AG10803 (cell line): ENCODE measurements around the gene SLC4A1AP.
A peak's percentile ranks its signal among the peaks of the same experiment; 100 is the strongest.

Source experiments
- DNase-seq: peaks from one replicate; pipeline ENCODE4 v3.0.0; 2010; ENCODE audit warnings: low read depth
- H3K4me3 ChIP-seq: 2 replicates; pipeline ENCODE4 v1.5.1; 2011; ENCODE audit warnings: mild to moderate bottlenecking, low read length, control low read depth
- TF ChIP-seq, protein P1 (sequence below): conservative IDR thresholded peaks from 2 replicates; pipeline ENCODE4 v1.5.1; 2011; ENCODE audit warnings: mild to moderate bottlenecking, low read length, control low read depth, inconsistent platforms

The SLC4A1AP gene

DNA sequence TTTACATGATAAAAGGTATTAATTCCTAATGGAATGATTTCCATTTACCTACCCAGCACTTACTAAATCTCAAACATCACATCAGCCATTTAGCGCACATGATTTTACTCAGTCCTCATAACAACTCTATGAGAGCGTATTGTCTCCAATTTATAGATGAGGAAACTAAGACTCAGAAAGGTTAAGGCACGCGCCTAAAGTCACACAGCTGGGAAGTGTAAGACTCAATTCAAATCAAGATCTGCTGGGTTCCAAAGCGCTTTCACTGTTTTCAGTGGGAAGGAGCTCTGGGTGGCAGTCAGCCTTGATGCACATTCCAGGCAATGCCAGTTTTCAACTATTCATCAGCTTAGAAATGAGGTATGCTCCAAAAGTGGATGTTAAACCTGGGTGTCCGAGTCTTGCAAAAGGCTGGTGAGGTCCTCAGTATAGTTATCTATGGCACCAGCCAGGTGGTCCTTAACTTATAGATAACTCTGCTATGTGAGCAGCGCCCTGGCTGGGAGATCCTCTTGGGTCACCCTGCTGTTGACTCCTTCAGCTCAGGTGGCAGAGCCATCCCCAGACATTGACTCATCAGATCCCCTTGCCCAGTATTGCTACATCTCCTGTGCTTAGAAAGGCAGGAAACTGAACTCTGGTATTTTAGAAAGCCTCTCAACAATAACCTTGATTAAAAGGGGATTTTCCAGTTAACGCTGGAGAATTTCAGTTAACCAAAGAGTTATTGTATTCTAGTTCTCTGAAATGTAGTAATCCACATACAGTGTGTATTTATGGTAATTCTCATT lies 47.1 kb downstream of the SLC4A1AP start:
- H3K4me3 ChIP-seq = no peak overlapping the region
- TF ChIP-seq, protein P1, sequence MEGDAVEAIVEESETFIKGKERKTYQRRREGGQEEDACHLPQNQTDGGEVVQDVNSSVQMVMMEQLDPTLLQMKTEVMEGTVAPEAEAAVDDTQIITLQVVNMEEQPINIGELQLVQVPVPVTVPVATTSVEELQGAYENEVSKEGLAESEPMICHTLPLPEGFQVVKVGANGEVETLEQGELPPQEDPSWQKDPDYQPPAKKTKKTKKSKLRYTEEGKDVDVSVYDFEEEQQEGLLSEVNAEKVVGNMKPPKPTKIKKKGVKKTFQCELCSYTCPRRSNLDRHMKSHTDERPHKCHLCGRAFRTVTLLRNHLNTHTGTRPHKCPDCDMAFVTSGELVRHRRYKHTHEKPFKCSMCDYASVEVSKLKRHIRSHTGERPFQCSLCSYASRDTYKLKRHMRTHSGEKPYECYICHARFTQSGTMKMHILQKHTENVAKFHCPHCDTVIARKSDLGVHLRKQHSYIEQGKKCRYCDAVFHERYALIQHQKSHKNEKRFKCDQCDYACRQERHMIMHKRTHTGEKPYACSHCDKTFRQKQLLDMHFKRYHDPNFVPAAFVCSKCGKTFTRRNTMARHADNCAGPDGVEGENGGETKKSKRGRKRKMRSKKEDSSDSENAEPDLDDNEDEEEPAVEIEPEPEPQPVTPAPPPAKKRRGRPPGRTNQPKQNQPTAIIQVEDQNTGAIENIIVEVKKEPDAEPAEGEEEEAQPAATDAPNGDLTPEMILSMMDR = no peak
- no peak for DNase-seq

DNA sequence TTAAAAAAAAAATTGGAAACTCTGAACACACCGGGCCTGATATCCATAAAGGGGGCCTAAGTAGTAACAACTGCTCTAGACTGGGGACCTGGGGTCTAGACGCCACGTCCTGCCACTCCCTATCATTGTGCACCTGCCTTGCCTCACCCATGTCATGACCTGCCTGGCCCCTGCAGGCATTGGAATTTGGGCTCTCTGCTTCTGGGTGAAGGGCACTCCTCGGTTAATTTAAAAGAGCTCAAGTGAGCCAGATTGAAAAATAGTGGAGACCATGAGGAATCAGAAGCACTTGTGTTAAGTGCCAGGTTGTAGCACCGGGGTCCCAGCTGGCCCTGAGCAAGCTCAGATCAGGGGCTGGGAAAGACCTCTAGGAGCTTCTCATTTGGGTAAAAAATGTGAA lies 48.1 kb downstream of the SLC4A1AP start:
- TF ChIP-seq, protein P1 = no peak
- no peak for DNase-seq
- H3K4me3 ChIP-seq = no peak overlapping the region

DNA sequence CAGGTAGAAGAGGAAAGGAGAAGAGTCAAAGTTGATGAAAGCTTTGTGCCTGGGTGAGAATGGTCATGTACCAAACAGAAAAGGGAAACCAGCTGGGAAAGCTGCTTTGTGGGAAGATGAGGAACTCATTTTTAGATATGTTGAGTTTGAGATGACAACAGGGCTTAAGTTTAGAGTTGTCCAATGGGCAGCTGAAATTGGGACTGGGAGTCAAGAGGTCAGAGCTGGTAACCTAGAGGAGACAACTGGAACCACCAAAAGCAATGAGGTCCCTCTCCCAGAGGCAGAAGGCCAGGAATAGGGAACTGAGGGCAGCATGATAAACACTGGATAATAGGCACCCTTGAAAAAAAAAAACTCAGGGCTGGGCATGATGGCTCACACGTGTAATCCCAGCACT lies 48.8 kb downstream of the SLC4A1AP start:
- TF ChIP-seq, protein P1 = no peak
- H3K4me3 ChIP-seq = no peak overlapping the region
- DNase-seq = no peak

DNA sequence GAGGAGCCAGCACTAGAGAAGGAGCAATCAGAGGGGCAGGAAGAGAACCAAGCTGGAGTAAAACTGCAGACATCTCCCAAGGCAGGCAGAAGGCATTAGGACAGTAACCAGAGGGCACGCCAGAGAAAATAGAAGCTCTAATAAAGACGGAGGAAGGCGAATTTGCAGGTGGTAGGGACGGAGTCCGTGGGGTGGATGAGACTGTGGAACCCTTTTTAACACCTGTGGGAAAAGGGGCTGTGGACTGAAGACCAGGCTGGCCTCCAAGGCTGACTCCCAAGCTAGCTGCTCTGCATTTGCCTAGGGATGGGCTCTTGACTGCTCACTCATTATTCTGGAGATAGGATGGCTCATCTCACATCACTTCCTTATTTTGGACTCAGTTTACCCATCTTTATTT lies 49.5 kb downstream of the SLC4A1AP start:
- TF ChIP-seq, protein P1 = no peak
- H3K4me3 ChIP-seq = no peak overlapping the region
- DNase-seq = no peak

DNA sequence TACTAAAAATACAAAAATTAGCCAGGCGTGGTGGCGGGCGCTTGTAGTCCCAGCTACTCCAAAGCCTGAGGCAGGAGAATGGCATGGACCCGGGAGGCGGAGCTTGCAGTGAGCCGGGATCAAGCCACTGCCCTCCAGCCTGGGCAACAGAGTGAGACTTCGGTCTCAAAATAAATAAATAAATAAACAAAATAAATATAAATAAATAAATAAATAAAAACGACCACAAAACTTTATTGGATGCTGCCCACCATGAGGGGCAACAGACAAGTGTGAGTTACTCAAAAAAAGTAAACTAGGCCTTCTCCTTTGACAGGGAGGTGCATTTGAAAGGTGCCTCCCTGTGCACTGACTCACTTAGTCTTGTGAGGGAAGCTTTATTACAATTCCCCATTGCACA lies 50.4 kb downstream of the SLC4A1AP start:
- TF ChIP-seq, protein P1 = no peak
- no peak overlapping the region for H3K4me3 ChIP-seq
- DNase-seq = no peak

DNA sequence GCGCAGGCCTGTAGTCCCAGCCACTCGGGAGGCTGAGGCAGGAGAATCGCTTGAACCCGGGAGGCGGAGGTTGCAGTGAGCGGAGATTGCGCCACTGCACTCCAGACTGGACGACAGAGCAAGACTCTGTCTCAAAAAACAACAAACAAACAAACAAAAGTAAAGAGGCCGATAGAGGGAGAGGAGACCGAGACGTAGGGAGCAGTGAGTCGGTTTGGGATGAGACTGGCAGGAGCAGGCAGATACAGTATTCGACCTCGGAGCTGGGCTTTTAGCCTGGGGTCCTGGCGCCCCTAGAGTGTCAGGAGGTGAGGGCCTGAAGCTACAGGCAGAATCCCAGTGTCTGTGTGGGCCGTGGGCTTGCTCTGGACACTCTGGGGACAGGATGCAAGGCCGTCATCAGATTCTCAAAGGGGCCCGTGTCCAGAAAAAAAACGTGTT lies 51.2 kb downstream of the SLC4A1AP start:
- no peak for DNase-seq
- H3K4me3 ChIP-seq = peak overlapping the region; percentile 51
- TF ChIP-seq, protein P1 = no peak
